ENCODE data around the gene RNF130.

- TF ChIP-seq SP1 (IDR thresholded peaks at IDR 0.05) (no peak), RAD21 (IDR thresholded peaks at IDR 0.05) (no peak), CTCF (IDR thresholded peaks at IDR 0.05; ENCODE audit: low read depth, low read length, missing input control) (no peak), EGR1 (IDR thresholded peaks at IDR 0.05; ENCODE audit: low read depth in 2 of 2) (no peak), TAF1 (conservative IDR thresholded peaks at IDR 0.05) (no peak), FOXA2 (IDR thresholded peaks at IDR 0.05) (no peak), NR2F2 (IDR thresholded peaks at IDR 0.05) (no peak), ZBTB33 (IDR thresholded peaks at IDR 0.05) (no peak)
Observed at GRCh38 chr5:180045889-180046499, 25.6 kb downstream of the RNF130 start.
